Measurements from ENCODE around the gene TST.
"Not testable (repeated sequence)": the region's sequence is repeated elsewhere in the genome, so short reads cannot be mapped to it uniquely, and the experiment has no call there.

TST gene

DNA sequence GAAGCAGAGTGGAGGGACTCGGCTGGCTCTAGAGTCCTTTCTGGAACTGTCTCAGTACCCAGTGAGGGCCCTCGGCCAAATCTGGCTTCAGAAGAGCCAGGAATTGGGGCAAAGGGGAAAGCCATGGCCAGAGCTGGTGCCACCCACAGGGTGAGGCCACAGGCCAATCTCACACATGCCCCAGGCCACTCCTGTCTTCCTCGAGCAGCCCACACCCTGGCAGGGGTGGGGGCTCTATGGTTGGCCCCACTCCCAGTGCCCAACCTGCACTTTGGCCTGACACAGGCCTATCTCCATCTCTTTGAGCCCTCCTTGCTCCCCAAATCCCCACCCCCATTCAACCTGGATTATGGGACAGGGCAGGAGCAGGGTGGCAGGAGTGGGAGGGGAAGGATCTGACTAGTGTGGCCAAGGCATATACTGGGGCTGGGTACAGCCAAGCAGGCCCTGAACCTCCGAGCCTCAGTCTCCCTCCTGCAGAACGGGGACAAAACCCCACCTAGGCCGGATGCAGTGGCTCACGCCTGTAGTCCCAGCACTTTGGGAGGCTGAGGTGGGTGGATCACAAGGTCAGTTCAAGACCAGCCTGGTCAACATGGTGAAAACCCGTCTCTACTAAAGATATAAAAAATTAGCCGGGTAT lies 6.9 kb downstream of the TST start:
- no peak for DNase-seq

DNA sequence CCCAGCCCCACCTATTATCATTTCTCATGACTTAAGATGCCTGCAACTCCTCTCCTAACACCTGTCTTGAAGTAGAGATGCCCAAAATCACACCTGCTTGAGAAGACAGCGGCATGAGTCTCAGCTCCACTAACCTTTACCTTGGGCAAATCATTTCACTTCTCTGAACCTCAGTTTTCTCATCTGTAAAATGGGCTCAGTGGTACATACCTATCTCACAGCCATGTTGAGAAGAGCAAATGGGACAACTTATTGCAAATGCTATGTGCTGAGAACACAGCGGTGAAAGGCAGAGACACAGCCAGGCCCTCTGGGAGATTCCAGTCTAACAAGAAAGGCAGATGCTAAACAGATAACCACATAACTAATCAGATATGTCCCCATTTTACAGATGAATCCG lies 7.8 kb downstream of the TST start:
- no peak for DNase-seq

DNA sequence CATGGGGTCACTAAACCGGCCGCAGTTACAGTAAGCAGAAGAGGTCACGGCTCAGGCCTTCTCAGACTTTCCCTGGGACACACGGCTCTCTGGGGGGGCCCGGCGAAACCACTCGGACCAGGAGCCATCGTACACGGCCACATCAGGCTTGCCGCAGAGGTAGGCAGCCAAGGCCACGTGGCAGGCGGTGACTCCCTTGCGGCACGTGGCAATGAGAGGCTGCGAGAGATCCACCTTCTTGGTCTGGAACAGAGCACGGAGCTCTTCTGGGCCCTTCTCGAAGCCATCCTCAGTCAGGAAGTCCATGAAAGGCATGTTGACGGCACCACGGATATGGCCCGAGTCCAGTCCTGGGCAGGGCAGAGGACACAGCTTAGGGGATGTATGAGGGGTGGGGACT lies 8.3 kb downstream of the TST start:
- no peak for DNase-seq

DNA sequence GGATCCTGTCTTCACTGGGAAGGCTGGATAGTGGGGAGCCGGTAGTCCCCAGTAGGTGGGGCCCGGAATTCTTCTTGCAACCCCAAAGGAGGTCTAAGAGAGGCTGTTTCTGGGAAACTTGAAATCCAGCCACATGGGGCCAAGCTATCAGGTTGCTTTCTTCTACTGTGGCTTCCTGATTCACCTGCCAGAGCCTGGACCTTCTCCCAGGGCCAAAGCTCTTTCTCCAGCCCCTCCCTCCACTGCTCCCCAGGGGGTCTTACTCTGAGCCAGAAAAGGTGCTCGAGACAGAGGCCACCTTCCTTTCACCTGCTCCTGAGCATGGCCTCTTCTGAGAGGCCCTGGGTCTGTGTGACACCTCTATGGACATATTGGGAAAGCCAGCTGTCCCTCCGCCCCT lies 9.1 kb downstream of the TST start:
- peak in 1 of 2 experiments; percentile 3 for DNase-seq

DNA sequence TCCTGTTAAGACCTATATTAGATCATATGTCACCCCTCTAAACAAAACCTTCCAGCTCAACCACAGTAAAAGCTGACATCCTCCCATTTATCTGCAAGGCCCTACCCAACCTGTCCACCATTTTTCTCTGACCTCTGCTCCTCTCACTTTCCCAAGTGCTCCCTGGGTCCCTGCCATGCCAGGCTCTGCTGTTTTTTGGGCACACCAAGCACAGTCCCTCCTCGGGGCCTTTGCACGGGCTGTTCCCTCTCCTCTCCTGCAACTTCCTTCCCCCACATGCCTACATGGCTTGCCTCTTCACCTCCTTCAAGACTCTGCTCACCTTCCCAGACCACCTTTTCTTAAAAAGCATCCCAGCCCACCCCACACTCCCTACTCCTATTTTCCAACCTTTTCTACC lies 9.8 kb downstream of the TST start:
- no peak for DNase-seq

DNA sequence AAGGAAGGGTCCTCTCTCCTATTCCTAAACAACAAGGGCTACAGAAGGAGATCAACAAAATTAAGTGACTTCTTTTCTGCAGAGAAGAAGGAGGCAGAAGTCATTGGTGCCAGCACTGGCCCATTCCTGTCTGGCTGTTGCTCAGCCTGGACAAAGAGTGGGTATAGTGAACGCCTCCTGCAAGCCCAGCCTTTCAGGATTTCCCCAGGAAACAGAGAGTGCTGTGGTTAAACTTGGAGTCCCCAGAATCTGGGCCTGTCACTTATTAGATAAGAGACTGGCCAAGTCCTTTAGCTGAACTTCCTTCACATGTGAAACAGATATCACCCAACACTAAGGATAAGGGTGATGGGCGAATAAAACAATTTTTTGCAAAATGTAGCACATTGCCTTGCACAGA lies 10.9 kb downstream of the TST start:
- DNase-seq: no peak

DNA sequence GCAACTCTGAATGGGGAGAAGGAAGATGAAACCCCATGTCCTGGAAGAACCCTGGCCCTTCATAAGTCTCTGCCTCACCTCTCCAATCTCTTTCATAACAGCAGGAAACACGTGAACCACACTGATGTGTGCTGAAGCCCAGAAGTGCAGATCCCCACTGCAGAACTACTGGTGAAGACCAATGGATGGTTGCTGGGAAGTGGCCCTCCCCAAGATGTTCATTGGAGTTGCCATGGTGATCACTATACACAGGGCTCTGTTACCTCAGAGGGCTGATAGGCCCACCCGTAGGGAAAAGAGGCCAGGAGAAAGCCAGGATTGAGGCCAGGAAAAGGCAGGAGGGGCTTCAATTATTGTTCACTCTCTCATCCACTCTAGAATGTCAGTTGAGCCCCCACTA lies 11.6 kb downstream of the TST start:
- DNase-seq: no peak

DNA sequence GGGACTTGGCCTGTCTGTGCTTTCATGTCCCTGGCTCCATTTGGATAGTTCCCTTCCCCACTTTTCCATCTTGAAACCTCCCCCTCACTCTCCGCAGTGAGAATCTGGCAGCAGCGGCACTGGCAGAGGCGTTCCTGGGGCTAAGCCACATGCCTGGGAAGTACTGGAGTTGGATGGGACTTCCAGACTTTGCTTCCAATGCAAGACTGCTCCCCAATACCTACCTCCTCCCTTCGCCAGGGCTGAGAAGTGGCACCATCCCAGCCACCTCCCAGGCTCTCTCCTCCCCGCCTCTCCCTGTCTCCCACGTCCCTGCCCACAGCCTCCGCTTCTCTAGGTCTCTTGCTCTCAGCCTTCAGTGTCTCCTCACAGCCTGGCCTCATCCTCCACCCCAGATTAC lies 16.6 kb downstream of the TST start:
- DNase-seq: no peak

DNA sequence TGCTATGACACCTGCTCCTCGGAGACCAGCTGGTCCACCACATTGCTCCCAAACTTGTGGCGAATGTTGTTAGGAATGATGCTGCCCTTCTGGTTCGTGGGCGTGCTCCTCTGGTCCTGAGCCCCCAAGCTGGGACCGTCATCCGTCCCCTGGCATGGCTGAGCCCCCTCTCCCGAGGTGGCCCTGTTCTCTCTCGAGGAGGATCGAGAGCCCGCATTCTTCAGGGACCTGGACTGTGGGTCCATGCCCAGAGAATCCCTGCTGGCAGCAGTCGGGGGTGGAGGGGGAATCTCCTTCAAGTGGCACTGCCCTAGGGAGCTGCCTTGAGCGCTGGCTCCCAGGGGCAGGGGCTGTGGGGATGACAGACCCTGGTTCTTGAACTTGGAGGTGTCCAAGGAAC lies 17.4 kb downstream of the TST start:
- DNase-seq: no peak

DNA sequence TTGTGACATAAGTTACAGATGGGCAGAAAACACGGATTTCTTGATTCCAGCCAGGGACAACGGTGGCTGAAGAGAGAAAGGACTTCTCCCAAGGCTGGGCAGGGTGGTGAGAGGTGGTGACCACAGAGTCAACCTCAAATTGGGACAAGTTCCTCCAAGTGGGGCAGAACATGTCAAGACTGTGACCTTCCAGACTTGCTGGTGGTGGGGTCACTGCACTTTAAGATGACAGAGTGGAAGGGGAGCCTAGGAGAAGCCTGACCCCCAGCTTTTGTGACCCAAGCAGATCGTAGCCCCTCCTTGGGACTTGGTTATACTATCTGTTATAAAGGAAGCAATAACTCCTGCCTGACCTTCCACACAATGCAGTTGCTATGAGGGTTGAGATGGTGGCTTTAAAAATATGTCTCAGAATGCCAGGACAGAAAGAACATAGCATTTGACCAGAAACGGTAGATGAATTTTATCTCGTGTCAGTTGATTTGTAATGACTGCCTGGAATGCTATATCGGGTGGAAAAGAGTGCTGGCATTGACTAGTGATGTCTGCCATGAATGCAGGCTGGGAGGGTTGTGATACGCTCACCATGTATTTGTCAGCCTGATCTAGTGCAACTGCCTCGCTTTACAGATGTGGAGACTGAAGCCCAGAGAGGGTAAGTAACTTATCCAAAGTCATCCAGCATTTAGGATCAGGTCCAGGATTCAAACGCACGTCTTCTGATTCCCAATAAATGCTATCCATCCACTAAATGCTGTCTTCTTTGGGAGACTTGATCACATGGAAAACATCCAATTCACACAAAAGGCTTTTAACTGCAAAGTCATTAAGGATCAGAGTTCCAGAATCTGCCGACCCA lies 18.3 kb downstream of the TST start:
- DNase-seq: no peak

DNA sequence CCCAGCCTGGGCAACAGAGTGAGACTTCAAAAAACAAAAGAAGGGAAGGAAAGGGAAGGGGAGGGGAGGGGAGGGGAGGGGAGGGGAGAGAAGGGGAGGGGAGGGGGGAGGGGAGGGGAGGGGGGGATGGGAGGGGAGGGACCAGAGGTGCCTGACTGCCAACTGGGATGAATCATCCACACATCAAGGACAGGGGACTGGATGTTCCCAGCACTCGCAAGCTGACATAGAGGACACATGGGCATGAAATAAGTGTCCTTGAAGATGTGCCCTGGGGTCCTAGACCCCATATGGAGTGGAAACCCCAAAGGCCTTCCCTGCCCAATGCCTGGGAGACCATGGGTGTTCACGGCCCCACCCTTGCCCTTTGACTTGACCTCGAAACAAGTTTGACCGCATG lies 19.8 kb downstream of the TST start:
- no peak for DNase-seq

DNA sequence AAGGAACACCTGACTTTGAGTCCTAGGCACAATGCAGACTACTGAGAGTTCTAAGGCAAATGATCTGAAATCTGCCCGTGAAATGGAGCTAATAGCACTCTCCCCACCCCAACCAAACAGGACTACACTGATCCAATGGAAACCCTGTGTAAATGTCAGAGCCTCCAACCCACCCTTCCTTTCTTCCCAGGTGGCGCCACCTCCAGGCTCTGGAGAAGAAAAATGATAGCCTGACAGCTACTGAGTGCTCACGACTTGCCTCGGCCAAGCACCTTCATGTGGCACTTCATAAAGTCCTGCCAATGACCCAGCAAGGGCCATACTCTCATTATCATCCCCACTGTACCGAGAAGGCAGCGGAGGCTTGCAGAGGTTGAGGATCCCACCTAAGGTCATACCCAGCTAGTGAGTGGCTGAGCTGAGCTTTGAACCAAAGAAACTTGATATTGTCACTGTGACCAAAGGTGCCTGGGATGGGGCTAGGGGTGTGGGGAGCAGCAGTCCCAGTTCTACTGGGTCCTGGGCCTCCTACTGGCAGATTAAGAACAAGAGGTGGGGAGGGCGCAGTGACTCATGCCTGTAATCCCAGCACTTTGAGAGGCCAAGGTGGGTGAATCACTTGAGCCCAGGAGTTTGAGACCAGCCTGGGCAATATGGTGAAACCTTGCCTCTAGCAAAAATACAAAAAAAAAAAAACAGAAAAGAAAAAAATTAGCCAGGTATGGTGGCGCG lies 20.5 kb downstream of the TST start:
- DNase-seq: no peak

DNA sequence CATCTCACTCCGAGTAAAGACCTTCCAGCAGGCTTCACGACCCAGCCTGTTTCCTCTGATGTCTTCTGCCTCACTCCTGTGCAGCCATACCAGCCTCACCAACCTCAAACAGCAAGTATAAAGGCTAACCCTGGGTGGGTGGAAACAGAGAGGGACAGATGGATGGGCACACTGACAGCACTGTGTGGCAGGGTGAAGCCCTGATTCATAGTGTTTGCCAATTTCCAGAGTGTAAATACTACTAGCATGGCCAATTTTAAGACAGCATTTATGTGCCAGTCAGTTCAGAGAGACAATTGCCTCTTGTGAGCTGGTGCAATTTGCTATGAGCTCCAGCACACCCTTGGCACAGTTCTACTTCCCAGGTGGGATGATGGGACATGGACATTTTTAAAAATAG lies 21.5 kb downstream of the TST start:
- peak in 1 of 2 experiments; percentile 6 for DNase-seq

DNA sequence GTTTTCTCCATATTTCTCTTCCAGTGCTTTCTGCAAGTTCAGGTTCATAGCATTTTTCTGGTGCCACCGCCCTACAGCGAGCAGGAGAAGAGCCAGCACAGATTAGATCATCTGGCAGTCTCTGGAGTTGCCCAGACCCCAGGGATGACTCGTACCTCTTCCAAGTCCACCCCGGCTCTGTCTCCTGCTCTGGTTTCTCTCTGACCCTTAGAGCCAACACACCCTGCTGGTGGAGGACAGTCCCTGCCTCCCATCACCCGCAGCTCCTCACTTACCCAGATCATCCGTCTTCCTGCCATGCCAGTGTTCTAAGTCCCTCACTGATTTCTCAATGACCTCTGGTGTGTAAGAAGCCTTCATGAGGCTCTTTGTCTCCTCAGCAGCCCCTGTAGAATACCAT lies 28.0 kb downstream of the TST start:
- no peak for DNase-seq

DNA sequence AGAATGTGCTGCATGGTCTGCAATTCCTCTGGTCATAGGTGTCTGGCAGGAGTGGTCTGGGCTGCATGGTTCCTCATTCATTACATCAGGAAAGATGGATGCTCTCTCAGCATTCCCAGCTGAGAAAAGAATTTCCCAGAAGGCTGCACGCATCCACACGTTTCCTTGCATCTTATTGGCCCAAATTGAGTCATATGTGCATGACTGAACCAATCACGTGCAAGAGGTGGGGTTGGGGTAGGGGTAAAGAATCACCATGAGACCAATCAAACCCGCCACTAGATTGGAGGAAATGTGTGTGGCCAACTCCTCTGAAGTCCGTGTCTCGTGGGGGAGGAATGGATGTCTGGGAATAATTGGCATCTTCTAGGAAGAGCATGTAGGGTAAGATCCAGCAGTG lies 28.8 kb downstream of the TST start:
- no peak for DNase-seq

DNA sequence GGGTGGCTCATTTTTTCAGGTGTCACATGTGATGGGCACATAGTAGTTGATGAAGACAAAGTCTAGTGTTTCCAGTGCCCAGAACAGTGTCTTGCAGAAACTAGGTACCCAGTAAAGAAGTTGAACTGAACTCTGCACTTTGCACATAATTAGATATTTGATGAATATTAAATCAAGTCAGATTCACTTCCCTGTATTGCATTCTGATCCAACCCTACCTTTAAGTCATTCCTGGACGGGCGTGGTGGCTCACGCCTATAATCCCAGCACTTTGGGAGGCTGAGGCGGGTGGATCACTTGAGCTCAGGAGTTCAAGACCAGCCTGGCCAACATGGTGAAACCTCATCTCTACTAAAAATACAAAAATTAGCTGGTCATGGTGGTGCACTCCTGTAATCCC lies 30.2 kb downstream of the TST start:
- not testable (repeated sequence) for DNase-seq

DNA sequence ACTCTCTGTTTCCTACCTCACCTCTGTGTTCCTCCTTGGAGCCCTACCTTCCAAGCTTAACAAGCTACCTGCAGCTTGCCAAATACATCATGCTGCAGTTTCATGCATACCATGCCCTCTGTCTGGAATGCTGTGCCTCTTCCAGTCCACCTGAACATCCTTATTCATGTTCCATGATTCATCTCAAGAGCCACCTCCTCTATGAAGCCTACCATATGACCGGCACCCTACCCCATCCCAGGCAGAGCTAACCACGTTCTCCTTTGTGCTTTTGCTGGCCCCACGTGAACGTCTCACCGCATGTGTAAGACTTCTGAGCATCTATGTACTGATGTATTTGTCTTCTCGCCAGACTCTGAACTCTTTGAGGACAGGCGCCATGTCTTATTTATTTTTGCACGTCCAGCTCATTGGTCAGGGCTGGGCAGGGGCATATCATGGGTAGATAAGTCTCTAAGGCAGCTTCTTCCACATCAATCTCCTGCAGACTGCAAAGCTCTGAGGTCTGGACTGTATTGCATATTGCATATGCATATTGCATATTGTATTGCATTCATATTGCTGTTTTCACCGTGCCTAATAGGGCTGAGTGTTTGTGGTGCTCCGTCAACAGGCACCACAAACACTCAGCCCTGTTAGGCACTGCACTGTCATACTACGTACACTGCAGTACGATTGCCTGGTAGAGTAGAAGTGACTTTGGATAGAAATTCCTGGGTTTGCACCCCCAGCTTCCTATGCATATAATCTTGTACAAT lies 31.0 kb downstream of the TST start:
- DNase-seq: no peak

DNA sequence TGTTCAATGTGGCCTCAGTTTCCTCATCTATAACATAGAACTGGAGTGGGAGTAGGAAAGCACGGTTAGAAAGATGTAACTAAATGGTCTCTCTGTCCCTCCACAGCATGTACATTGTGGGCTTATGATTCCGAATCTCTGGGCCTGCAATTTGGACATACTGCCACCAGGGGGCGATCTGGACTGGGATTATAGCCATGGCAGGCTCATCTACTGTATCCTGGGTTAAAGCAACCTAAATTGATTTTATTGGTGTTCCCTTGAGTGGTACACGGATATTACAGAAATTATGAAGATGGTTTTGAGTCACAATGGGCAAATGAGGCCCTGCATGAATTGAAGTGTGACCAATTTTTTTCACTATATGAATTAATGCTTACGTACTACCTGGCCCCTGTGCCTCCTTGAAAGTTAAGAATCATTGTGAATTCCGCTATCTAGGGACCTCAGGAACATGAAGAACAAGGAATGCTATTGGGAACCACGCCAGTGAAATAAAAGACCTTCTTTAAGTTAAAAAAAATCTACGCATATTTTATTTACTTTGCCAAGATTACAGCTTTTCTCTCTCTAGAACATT lies 32.9 kb downstream of the TST start:
- DNase-seq: no peak

DNA sequence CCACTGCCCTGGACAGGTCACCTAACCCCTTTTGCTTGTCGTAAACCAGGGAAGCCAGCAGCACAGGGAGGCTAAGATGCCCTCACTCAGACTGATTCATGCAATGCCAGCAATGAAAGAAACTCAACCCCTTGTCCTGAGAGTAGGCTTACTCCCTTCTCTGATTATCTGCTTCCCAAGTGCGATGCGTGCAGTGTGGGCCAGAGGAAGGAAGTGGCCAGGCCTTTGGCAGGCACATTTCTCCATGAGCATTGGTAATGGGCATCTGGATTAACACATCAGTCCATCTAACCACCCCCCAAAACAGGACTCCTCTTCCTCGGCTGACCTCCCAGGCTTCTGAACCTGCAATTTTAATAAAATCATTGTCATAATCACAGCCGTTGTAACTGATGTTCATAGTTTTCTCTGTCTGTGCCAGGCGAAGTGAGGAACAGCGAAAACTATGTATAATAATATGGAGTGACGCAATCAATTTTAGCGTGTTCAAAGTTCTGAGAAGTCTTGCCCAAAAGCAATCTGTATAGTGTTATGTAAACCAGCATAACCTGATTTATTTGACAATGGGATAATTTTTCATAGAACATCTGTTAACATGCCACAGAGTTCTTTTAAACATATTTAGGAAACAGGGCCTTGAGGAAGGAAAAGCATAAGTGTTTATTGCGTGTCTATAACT lies 33.9 kb downstream of the TST start:
- DNase-seq: no peak

DNA sequence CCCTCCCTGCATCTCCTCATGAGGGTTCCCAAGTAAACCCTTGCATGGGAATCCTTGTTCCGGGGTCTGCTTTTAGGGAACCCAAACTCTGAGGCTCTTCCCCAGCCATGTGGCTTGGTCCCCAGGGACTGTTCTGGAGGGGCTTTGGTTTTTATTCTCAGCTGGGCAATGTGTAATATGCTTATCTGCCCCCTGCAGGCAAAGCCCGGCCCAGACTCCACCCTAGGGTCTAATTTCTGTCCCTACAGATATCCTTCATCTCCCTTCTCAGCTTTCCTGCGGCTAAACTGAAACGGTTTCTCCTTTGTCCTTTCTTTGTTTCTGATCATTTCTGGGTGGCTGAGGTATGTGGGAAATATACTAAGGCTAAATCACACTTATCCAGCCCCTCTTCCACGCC lies 37.1 kb downstream of the TST start:
- DNase-seq: no peak

DNA sequence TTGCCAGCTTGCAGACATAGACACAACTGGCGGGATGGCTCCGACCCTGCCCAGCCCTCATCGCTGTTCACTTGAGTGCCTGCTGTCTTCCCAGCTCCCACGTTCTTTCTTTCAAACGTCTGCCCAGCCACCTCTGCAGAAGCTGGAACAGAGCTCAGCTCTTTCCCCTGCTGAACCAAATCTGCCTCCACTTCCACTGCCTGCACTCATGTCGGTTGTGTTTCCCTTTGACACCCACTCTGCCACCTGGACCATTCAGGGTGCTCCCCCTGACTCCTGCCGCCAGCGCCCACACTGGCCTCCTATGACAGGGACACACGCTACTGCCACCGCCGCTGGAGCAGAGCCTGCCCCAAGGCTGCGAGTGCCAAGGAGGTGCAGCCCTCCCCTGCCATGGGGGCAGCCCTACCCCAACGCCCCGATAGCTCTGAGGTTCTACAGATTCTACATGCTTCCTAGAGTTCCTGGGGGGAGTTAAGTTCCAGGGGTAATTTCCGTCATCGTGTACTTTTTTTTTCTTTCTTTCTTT lies 37.9 kb downstream of the TST start:
- no peak for DNase-seq

Measured in NCI-H2081 (cell line).